GM19240 (cell line): ENCODE measurements around the gene UCK2.

Source experiments
- DNase-seq: peaks from one replicate; pipeline ENCODE4 v3.0.0; 2011; ENCODE audit warnings: low spot score; ENCODE audit not compliant: insufficient read length

Gene UCK2

DNA sequence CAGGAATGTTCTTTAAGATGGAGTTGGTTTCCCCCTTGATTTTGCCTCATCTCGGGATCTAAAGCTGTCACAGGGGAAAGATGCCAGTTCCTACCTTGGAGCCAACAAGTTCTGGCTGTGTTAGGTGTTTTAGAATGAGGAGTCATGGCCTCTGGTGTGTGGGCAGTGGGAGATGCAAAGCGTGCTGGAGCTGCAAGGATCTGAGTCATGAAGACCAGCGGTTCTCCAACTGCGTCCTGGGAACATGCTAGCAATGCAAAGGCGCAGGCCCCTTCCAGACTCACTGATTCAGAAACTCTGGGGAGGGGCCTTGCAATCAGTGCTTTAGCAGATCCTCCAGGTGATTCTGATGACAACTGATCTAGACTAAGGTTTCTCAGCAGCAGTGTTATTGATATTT, 109.1 kb downstream of the UCK2 start:
- no peak for DNase-seq

DNA sequence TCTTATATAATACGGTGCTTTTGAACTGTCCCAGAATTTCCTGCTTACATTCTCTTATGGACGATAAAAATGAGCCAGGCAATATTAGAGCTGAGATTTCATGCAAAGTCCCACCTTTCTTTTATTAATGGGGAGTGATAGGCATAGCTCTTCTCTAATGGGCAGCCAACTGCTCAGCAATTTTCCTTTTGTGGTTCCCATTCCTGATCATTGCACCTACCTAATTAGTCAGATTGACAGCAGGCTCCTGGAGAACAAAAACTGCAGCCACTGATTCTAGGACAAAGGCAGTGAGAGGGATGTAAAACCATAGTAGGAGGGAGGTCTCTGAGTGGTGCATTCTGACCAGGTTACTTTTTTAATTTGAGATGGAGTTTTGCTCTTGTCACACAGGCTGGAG, 110.4 kb downstream of the UCK2 start:
- no peak for DNase-seq

DNA sequence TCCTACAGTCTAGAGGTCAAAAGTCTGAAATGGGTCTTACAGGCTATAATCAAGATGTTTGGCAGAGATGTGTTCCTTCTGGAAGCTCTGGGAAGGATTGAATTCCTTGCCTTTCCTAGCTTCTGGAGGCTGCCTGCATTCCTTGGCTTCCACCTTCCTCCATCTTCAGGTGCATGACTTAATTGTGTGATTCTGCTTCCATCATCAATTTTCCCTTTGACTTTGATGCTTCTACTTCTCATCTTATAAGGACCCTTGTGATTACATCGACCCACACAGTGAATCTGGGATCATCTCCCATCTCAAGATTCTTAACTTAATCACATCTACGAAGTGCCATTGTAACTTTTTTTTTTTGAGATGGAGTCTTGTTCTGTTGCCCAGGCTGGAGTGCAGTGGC, 111.4 kb downstream of the UCK2 start:
- DNase-seq: no peak

DNA sequence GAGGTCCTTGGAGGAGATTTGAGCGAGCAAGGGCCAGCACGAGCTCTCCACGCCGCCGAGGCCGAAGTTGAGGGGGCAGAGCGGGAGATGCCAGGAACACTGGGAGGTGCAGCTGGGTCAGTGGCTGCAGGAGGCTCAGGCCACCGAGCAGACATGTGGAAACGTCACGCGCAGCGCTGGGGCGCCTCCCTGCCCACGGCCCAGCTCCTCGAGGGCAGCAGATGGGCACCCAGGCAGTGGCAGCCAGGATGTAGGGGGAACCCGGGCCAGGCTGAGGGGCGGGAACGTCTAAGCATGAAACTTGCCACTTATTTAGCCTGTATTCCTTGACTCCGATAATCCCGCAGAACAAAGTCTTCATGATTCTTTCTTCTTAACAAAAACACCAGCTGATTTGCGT, 114.1 kb downstream of the UCK2 start:
- DNase-seq: no peak

DNA sequence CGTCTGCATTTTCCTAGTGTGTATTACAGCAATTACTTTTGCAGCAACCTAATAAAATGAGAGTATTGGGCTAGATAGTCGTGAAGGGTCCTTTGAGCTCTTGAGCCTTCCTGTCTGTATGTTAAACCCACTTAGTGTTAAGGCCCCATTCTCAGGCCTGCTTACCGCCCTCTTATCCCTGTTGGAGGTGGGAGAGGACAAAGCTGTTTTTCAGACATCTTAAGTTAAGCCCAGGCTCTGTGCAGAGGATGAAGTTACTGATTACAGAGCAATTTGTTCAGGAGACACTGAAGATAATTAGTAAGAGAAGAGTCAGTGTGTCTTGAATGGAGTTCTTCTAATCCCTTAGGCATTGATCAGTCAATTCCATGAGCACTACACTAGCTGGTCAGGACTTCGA, 114.6 kb downstream of the UCK2 start:
- no peak for DNase-seq

DNA sequence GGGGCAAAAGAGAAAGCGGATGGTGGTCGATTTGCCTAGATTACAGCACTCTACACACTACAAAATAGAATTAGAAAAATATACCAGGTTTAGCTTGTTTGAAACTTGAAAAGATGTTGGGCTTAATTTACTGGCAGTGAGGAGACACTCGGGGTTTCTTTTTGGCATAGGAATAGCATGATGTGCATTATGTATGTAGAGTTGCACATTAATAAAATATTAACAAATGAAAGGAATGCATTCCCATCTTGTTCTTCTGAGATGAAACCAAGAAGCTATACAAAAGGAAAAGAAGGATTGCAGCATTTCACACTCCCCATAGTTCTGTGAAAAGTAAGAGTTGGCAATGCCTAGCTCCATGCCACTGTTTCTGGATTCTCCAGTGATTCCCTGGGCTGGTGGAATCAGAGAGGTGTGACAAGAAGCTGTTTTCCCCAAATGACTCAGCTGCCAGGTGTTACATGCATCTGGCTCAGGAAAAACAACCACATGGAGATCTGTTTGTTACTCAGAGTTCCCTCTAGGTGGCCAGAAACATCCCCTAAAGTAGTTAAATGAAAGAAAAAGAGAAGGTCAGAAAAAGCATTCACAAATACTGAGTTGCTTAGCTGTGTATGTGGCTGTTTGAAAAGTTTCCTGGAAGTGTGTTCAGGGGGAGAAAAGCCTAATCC, 115.6 kb downstream of the UCK2 start:
- DNase-seq: no peak

DNA sequence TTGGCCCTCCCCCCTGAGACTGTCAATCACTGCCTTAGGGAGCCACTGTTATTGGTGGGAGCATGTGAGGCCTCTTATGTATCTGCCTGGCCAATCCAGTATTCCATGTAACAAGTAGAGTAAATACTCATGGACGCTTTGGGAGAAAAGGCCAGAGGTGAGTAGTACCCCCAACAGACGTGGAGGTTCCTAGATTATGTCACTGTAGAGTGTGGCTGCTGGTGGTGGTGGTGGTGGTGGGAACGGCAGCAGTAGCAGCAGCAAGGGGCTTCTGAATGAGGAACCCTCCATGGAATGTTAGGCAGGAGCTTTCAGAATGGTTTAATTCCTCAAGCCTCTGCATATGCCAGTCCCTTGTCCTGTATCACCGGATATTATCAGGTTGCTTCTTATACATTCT, 118.5 kb downstream of the UCK2 start:
- DNase-seq: no peak

DNA sequence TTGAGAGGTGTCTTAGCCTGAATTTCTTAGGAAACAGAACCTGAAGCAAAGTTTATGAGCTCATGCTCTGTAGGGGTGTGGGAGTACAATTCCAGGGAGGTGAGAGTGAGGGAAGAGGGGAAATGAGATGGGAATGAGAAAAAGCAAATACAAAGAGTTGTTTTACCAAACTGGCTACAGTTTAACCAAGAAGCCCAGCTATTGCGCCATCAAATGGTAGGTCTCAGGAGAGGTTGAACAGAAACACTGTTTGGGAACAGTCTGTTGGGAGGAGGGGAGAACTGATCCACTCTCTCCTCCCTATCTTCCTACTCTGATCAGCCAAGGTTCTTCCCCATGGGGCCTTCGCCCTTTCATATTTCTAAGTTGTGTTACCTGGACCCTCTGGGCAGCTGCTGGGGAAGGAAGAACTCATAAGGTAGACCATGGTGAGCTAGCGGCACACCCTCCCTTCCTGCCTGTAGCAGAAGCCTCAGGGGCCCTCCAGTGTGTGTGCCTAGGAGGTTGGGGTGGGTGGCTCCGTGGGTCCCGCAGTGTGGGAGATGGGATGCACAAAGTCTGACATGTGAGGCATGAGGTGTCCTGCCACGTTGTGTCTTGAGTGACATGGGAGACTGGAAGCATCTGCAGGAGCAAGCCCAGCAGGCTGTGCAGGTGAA, 120.5 kb downstream of the UCK2 start:
- DNase-seq: no peak

DNA sequence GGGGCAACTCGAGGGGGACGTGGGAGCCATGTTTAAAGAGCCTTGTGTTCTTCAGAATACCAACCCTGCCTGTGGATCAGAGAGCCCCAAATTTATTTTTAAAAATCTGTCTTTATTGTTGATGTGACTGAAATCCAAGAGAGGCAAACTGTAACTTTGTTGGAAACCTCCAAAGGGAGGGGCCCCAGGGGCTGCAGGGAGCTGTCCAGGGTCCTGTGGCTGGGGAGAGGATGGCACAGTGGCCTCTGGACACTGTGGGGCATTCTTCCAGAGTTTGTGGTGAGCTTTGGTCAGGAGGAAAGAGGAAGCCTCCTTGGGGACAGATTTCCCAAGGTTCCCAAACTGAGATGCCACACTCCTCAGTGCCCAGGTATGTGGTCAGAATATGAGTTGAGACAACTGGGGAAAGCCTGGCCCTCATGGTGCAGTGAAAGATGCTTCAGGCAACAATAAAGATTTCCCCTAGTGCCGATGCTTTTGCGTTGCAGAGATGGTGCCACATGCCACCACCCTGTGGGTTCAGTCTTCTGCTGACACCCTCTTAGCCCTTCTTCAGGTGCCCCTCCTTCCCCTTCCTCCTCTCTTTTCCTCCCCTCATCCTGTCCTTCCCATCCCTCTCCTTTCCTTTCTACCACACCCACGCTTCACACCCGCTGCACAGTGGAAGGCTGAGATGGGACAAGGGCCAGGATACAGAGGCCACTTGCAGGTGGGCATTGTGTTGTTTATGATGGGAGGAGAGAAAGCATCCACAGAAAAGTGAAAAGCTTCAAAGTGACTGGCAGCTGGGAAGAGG, 122.1 kb downstream of the UCK2 start:
- DNase-seq: no peak

DNA sequence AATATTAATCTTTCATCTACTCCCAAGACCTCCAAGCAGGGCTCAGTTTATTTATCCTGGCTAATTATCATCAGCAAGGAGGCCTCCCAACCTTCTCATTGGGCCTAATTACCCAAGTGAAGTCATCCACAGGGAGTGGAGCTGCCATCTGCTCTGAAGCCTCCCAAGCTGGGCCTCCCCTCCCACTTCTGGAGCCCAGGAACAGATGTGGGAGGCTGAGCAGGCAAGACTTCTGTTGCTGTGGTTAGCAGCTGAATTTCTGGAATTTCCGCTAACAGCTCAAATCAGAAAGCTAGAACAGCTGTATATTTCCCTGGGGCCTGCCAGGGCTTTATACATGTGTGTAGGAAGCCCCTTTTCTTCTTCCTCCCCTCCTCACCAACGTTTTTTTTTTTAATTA, 127.5 kb downstream of the UCK2 start:
- DNase-seq: no peak

DNA sequence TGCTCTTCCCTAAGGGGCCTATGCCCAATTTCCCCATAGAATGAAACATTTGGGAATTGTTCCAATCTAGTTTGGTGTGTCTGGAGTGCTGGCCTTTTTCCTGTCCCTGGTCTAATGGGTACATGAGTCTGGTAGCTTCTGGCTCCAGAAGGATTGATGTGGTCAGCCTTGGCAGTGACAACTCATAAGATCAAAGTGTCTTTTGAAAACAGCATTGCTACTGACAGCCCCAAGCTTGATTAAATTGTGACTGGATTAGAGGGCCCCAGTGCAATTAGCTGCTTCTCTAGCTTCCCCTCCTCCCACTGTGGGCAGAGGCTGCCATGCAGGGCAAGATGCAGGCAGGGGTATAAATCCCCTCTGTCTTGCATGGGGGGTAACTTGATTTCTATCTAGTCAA, 130.9 kb downstream of the UCK2 start:
- no peak for DNase-seq

DNA sequence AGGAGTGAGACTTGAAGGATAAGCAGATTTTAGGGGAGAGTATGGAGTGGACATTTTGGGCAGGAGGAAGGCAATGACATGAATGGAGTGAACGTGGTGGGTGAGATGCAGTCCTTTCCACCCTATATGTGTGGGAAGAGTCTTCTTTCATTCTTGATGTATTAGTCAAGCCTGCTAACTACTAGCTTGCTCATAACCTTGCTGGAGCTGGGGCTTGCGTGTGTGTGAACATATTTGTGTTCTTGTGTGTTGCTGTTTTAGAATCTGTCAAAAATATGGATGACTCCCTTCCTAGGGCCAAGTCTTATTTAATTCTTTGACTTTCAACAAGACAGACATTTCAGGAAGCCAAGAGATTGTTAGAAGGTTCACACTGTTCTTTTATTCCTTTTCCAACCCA, 132.7 kb downstream of the UCK2 start:
- DNase-seq: no peak

DNA sequence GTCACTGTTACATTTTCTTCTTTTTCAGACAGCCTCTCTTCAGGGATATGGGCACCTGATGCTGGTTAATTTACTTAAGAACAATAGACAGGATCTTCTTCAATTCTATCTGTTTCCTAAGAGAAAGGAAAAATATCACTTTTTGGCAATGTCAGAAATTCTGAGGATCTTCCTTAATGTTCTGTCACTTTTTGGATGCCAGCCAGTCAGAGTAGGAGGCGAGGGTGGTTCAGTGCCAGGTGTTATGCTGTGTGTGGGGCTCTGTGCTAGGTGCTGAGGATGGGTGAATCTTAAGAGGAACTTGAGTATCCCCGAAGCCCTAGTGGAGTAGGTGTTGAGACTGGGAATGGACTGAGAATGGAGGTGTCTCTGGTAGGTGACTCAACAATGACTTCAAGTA, 133.5 kb downstream of the UCK2 start:
- DNase-seq: no peak
